Mucosa of rectum (tissue), 2 donors: Measurements from ENCODE around the gene SLC35B4.

Source experiments
- H3K27ac ChIP-seq, 2 donors: one replicate each; pipeline ENCODE4 v1.7.0; 2013; ENCODE audit warnings: inconsistent platforms in 2 of 2, low read depth in 2 of 2, low read length in 2 of 2
- H3K27me3 ChIP-seq, 2 donors: one replicate each; pipeline ENCODE4 v1.7.0; 2013; ENCODE audit warnings: low read length in 2 of 2; ENCODE audit not compliant: control insufficient read depth in 2 of 2, insufficient read depth in 2 of 2
- H3K36me3 ChIP-seq, 2 donors: one replicate each; pipeline ENCODE4 v1.7.0; 2013; ENCODE audit warnings: low read length in 2 of 2; ENCODE audit not compliant: control insufficient read depth in 2 of 2, insufficient read depth in 2 of 2
- H3K4me1 ChIP-seq, 2 donors: one replicate each; pipeline ENCODE4 v1.7.0; 2013; ENCODE audit warnings: low read length in 2 of 2, mild to moderate bottlenecking in 1 of 2; ENCODE audit not compliant: control insufficient read depth in 2 of 2, insufficient read depth in 2 of 2
- H3K4me3 ChIP-seq, 2 donors: one replicate each; pipeline ENCODE4 v1.7.0; 2013; ENCODE audit warnings: low read length in 2 of 2
- H3K9ac ChIP-seq, 2 donors: one replicate each; pipeline ENCODE4 v1.7.0; 2013; ENCODE audit warnings: low read length in 2 of 2, low read depth in 1 of 2, mild to moderate bottlenecking in 1 of 2
- H3K9me3 ChIP-seq, 2 donors: one replicate each; pipeline ENCODE4 v1.7.0; 2013; ENCODE audit warnings: low read length in 2 of 2; ENCODE audit not compliant: control insufficient read depth in 2 of 2
- donor health status: healthy.
- donor health status: Normal muscosa, but diverticular disease.

The SLC35B4 gene

DNA sequence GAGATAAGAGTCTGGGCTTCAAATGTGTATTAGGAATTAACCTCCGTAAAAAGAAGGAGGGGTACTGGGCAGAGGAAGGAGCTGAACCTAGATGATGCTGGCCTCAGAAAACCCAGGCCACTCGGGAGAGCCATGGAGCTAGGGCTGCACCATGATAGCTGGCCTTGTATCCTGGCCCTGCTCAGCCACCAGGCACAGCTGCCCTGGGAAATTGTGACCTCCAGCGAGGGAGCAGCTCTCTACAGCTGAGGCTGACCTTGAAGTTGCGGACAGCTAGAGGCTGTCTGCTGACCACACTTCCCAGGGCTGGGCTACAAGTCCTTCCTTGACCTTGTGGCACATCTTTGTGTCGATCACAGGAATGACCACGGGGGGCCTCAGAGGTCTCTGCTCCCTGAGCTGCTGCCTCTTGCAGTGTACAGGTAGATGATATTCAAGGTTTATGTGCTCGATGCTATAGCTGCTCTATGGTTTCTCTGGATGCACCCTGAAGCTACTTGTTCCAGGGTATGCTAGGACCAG lies 38.3 kb upstream of the SLC35B4 start:
- H3K27me3 ChIP-seq = no peaks in the 10 kb centered on the region
- no peak overlapping the region for H3K4me3 ChIP-seq
- no peaks in the 10 kb centered on the region for H3K36me3 ChIP-seq
- H3K27ac ChIP-seq = no peak overlapping the region
- no peak overlapping the region for H3K9ac ChIP-seq
- H3K4me1 ChIP-seq = peaks cover 5 to 18% of the 10 kb centered on the region in 2 donors
- H3K9me3 ChIP-seq = no peaks in the 10 kb centered on the region

GRCh38 chr7:134353411-134353810 lies 36.7 kb upstream of the SLC35B4 start:
- peaks cover 5 to 18% of the 10 kb centered on the region in 2 donors for H3K4me1 ChIP-seq
- H3K27me3 ChIP-seq = no peaks in the 10 kb centered on the region
- H3K27ac ChIP-seq = no peak overlapping the region
- H3K36me3 ChIP-seq = no peaks in the 10 kb centered on the region
- no peaks in the 10 kb centered on the region for H3K9me3 ChIP-seq
- no peak overlapping the region for H3K9ac ChIP-seq
- H3K4me3 ChIP-seq = no peak overlapping the region

GRCh38 chr7:134351424-134351823 lies 34.7 kb upstream of the SLC35B4 start:
- H3K4me3 ChIP-seq = no peak overlapping the region
- H3K27ac ChIP-seq = no peak overlapping the region

GRCh38 chr7:134350709-134351108 lies 34.0 kb upstream of the SLC35B4 start:
- Histone ChIP-seq H3K9ac (no peak overlapping the region), H3K27me3 (no peaks in the 10 kb centered on the region), H3K4me3 (no peak overlapping the region), H3K27ac (no peak overlapping the region), H3K4me1 (peaks cover 0 to 2% of the 10 kb centered on the region in 2 donors), H3K9me3 (no peaks in the 10 kb centered on the region), H3K36me3 (no peaks in the 10 kb centered on the region)

More at GRCh38 chr7:134351424-134351823, 34.7 kb upstream of the SLC35B4 start:
- Histone ChIP-seq H3K9ac (no peak overlapping the region), H3K4me1 (peaks cover 2 to 6% of the 10 kb centered on the region in 2 donors), H3K36me3 (no peaks in the 10 kb centered on the region), H3K27me3 (no peaks in the 10 kb centered on the region), H3K9me3 (no peaks in the 10 kb centered on the region)

DNA sequence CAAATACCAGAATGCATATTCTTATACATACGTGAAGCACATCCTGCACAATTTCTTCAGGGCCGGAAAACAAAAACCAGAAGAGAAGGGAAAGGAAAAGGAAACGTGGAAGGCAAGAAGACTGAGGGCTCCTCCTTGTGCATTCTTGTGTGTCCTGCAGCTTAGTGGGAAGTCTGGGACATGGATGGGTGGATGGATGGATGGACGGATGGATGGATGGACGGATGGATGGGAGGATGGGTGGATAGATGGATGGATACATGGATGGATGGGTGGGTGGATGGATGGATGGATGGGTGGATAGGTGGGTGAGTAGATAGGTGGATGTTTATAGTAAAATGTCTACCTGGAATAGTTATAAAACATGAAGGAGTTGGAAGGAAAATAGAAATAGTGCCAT lies 30.8 kb upstream of the SLC35B4 start:
- Histone ChIP-seq H3K27ac (no peak overlapping the region), H3K4me1 (no peaks in the 10 kb centered on the region), H3K9me3 (no peaks in the 10 kb centered on the region), H3K36me3 (no peaks in the 10 kb centered on the region), H3K27me3 (no peaks in the 10 kb centered on the region), H3K9ac (no peak overlapping the region), H3K4me3 (no peak overlapping the region)

- no peaks in the 10 kb centered on the region for H3K27me3 ChIP-seq
- no peak overlapping the region for H3K4me3 ChIP-seq
- H3K4me1 ChIP-seq = no peaks in the 10 kb centered on the region
- no peak overlapping the region for H3K27ac ChIP-seq
- H3K36me3 ChIP-seq = no peaks in the 10 kb centered on the region
- H3K9ac ChIP-seq = no peak overlapping the region
- H3K9me3 ChIP-seq = no peaks in the 10 kb centered on the region
Observed at GRCh38 chr7:134343796-134344195, 27.1 kb upstream of the SLC35B4 start.

- no peaks in the 10 kb centered on the region for H3K36me3 ChIP-seq
- H3K9ac ChIP-seq = no peak overlapping the region
- H3K4me3 ChIP-seq = no peak overlapping the region
- no peaks in the 10 kb centered on the region for H3K9me3 ChIP-seq
- H3K27ac ChIP-seq = no peak overlapping the region
- no peaks in the 10 kb centered on the region for H3K4me1 ChIP-seq
- no peaks in the 10 kb centered on the region for H3K27me3 ChIP-seq
Observed at GRCh38 chr7:134343136-134343535, 26.4 kb upstream of the SLC35B4 start.

- Histone ChIP-seq H3K27ac (no peak overlapping the region), H3K9ac (no peak overlapping the region), H3K4me3 (no peak overlapping the region), H3K4me1 (no peaks in the 10 kb centered on the region), H3K36me3 (no peaks in the 10 kb centered on the region), H3K27me3 (no peaks in the 10 kb centered on the region), H3K9me3 (no peaks in the 10 kb centered on the region)
Observed at GRCh38 chr7:134339475-134339874, 22.7 kb upstream of the SLC35B4 start.

DNA sequence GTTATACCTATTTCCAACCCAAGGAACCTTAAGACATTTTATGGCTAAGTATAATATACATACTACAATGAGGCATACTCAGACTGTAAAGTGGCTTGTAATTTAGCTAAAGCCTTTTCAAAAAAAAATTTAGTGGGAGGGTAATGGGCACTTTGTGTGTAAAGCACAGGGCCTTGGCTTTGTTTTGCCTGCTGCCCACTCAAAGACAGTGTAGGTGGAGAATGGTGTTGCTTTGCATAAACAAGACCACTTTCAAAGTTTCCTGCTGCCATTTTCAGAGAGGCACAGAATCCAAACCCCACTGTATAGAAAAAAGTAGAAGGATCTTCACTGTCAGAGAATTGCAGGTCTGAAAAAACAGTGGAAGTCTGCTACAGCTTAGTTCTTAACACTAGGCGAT lies 21.2 kb upstream of the SLC35B4 start:
- Histone ChIP-seq H3K9ac (no peak overlapping the region), H3K4me1 (no peaks in the 10 kb centered on the region), H3K4me3 (no peak overlapping the region), H3K36me3 (no peaks in the 10 kb centered on the region), H3K27ac (no peak overlapping the region), H3K27me3 (no peaks in the 10 kb centered on the region), H3K9me3 (no peaks in the 10 kb centered on the region)

GRCh38 chr7:134334408-134334807 lies 17.7 kb upstream of the SLC35B4 start:
- no peaks in the 10 kb centered on the region for H3K9me3 ChIP-seq
- H3K27ac ChIP-seq = no peak overlapping the region
- H3K4me3 ChIP-seq = no peak overlapping the region
- no peaks in the 10 kb centered on the region for H3K36me3 ChIP-seq
- H3K4me1 ChIP-seq = no peaks in the 10 kb centered on the region
- no peaks in the 10 kb centered on the region for H3K27me3 ChIP-seq
- H3K9ac ChIP-seq = no peak overlapping the region

DNA sequence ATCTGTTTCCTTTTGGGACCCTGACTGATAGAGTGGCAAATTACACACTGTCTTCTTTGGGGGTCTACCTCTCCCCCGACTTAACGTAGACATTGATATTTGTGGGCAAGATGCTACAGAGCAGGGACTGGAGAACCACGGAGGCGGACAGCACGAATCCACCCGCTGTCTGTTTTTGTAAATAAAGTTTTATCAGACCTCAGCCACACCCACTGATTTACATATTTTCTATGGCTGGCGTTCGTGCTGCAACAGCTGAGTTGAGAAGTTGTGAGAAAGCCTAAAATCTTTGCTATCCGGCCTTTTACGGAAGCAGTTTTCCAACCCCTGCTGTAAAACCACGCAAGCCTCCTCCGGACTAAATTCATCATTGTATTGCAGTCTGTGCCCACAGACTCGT lies 17.2 kb upstream of the SLC35B4 start:
- Histone ChIP-seq H3K27me3 (no peaks in the 10 kb centered on the region), H3K4me3 (no peak overlapping the region), H3K27ac (no peak overlapping the region), H3K9ac (no peak overlapping the region), H3K36me3 (no peaks in the 10 kb centered on the region), H3K9me3 (no peaks in the 10 kb centered on the region), H3K4me1 (no peaks in the 10 kb centered on the region)
